SKM-1 (cell line): Measurements from ENCODE around the gene ARHGEF17.

ENCODE experiments used
- DNase-seq: peaks from one replicate; lab custom pipeline; 2025; ENCODE audit not compliant: unreplicated experiment; lab: John Stamatoyannopoulos, UW

The ARHGEF17 gene

DNA sequence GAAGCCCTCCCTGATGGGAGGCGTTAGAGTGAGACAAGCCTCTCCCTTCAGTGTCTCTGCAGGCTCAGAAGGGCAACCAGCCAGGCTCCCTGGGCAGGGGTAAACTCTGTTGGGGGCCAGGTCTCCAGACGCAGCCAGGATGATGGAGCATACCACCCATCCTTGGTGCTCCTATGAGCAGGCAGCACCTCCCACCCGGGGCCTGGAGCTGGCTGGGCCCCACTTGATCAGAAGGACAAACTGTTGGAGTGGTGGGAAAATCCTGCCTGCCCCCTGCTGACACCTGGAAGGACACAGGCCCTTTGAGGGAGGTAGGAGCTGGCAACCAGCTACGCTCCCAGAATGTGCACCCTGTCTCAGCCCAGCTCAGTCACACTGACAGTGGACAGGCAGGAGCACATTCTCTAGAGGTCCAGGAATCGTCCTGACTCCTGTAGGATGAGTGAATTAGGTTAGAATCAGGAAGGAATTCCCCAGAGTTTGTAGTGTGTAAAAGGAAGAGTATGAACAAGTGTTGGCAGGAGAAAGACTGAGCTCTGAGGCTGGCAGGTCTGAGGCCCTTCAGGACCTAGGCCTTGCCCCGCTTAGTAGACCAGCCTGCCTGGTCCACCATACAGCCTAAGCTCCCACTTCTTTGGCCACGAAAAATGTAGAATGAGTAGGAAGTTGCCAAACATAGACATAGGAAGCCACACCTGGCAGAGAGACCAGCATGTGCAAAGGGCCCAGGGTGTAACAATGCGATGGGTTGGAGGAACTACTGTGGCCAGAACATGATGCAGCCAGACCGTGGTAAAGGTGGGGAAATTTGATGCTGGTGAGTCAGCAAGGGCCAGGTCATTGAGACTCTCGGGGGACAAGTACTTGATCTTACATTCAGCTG is 19.1 kb downstream of the ARHGEF17 start:
- no peak for DNase-seq

GRCh38 chr11:73327812-73328364 is 19.8 kb downstream of the ARHGEF17 start:
- DNase-seq, result no peak

- DNase-seq, result no peak
Observed at GRCh38 chr11:73330569-73331093, 22.6 kb downstream of the ARHGEF17 start.

DNA sequence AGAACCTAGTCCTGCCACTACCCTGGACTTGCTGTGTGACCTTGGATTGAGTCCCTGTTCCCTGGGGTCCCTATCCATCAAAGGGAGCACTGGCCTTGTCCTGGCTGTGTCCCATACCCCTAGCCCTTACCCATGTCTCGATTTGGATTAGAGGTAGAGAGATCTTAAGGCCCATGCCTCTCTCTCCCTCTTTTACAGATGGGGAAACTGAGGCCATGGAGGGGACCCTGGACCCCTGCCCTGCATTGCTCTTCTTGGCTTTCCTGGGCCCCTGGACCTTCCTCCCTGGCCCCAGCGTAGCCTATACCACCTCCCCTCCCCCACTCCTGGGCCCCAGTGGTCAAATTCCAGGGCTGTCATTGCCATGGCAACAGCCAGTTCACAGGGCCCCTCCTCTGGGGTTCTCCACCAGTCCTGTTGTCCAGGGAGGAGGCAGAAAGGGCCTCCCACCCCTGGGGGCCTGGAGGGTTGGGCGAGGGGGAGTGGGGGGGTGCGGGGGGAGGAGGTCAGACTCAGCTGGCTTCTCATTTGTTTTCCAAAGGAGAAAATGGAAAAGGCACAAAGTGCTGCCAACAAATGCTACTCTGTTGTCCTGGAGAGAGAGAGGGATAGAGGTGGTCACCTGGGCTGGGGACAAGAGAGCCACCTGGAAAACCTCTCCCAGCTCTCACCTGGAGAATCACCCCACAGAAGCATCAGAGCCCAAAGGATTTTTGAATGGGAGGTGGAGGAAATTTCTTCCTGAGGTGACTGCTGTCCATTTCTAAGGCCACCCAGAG is 23.3 kb downstream of the ARHGEF17 start:
- no peak for DNase-seq

DNA sequence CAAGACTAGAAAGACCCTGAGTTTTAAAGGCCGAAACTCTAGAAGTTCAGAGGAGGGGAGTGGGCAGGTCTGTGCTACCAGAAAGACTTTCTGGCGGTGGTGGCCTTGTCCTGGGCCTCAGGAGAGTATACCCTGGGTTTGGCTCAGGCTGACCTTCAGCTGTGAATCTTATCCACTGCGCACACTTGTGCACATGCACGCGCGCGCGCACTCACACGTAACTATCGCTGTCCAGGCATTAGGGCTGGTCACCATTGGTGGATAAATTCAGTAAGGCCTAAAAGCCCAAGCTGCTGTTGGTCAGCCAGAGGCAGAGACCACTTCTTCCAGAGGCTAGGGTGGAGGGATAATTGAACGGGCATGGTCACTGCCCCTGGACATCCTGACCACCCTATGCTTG is 25.1 kb downstream of the ARHGEF17 start:
- no peak for DNase-seq

DNA sequence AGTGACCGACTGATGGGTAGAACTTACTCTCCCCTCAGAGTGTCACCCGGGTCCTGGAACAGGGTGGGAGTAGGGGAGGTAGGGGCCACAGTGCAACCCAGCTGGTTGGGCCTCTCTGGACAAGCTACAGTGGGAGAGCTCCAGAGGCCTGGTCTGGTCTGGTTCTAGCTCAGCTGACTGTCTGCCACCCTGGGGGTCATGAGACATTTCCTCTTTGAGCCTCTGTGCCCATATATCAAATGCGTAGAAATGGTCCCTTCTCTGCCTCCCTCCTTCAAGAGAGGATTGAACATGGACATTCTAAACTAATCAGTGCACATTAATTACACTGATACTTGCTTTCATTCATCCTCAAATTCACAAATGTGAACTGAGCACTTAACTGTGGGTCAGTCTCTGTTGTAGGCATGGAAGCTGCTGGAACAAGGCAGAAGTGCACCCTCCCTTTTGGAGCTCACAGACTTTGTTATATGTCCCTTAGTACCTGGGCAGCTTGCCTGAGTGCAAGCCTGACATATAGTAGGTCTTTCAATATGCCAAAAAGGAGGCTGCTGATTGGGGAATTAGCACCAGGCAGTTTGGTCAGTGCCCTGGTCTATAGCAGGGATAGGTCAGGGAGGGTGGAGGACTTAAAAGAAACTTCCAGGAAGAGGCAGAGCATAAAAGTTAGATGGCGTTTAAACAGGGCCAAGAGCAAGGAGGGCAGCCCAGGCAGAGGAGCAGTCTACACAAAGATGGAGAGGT is 25.7 kb downstream of the ARHGEF17 start:
- no peak for DNase-seq

DNA sequence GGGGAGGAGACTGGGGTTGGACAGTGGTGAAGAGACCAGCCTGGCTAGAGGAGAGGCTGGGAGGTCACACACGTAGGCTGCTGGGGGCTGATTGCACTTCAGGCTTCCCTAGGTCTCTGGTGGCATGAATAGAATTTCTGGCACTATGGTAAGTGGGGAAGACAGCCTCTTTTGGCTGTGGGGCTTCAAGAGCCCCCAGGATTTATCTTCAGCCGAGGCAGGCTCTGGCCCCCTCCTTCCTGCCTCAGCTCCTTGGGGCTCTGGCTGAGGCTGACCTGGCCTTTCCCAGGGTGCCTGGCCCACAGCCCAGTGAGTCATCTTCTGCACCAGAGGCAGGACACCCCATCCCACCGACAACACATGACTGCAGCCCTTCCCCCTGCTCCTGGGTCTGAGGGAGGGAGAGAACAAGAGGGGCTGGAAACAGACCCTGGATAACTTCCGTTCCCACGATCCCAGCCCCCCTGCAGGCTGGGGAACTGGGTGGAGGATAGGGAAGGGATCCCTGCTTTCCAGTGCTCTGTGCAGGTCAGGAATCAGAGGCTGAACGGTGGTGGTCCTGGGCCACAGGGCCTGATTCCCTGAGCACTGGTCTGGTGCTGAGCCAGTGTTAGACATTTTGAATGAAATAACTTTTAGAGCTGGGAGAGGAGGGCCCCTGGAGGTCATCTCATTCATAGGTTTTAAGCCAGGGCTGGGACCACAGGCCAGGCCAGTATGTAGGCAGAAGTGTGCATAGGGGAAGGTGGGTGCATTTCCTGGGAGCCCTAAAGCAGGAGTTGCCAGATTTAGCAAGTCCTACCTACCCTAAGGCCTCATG is 26.5 kb downstream of the ARHGEF17 start:
- no peak for DNase-seq

- peak; percentile 34 for DNase-seq
Observed at GRCh38 chr11:73335204-73335923, 27.3 kb downstream of the ARHGEF17 start.

- no peak for DNase-seq
Observed at GRCh38 chr11:73337846-73338245, 29.8 kb downstream of the ARHGEF17 start.

GRCh38 chr11:73338279-73338678 is 30.2 kb downstream of the ARHGEF17 start:
- no peak for DNase-seq

GRCh38 chr11:73340164-73340563 is 32.1 kb downstream of the ARHGEF17 start:
- no peak for DNase-seq

GRCh38 chr11:73342633-73343032 is 34.6 kb downstream of the ARHGEF17 start:
- no peak for DNase-seq

- no peak for DNase-seq
Observed at GRCh38 chr11:73343076-73343873, 35.2 kb downstream of the ARHGEF17 start.

DNA sequence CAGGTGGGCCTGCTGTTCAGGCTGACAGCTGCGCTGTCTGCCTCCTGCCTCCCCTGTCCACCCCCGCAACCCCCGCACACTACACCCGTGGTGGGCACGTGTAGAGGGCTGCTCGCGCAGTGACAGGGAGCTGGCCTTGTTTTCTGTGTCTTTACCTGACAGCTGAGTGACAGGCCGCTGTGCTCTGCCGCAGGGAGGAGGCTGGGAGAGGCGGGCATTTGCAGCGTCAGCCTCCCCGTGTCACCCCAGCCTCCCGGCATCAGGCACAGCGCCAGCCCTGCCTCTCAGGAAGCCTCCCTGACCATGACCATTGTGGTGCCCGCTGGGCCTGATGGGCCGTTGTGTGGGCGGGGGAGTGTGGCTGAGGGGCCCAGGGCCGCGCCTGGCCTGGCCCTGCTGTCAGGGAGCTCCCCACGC is 36.1 kb downstream of the ARHGEF17 start:
- DNase-seq, result no peak

DNA sequence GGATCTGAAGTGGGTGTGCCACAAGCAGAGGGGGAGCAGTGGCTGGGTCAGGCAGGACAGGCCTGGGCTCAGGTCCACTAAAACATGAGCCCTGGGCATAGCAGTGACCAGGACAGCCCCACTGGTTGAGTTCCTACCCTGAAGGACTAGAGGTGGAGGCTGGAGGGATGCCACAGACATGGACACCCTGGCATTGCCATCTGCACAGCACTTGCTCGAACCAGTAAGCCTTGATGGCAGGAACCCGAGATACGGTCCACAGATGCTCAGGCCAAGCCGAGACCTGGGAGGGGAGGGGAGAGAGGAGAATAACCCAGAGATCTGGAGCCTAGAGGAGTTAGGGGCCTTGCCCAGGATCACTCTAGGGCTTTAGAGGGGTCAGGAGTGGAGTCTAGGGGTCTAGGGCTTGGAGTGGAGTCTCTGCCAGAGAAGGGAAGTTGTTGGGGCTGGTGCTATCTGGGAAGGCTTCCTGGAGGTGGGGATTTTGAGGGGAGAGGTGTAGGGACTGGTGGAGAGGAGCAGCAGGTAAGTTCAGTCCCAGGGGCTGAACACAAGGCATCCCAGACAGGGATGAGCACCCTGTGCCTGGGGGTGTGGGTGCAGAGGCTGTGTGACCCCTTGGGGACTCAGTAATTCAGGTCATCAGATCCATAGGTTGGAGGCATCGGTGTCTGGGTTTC is 37.5 kb downstream of the ARHGEF17 start:
- DNase-seq, result no peak

DNA sequence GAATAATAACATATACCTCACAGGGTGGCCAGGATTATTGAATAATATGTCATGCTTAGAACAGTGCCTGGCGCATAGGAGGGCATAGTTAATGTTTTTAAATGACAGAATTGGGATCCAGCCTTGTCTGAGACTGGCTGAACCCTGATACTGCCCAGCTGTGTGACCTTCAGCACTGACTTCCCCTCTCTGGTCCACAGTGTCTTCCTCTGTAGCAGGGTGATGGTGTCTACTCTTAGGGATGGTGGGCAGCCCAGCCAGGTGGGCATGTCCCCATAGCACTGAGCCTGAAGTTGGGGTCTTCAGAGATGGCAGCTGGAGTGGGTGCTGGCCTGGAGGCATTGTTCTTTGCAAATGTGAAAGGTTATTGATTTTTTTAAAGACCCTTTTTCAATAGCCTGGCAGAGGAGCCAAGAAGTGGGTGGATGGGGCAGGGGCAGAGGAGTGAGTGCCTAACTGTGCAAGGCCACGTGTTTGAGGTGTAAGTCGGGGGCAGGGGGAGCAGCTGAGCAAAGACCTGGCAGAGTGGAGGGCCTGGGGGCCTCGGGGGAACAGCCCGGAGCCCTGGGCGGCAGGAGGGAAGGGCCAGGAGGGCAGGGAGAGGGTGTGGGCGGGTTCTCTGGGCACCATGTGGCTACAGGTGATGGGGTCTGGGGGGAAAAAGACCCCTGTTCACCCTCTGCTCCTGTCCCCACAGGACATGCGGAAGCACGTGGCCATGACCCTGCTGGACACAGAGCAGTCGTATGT is 38.3 kb downstream of the ARHGEF17 start:
- no peak for DNase-seq

DNA sequence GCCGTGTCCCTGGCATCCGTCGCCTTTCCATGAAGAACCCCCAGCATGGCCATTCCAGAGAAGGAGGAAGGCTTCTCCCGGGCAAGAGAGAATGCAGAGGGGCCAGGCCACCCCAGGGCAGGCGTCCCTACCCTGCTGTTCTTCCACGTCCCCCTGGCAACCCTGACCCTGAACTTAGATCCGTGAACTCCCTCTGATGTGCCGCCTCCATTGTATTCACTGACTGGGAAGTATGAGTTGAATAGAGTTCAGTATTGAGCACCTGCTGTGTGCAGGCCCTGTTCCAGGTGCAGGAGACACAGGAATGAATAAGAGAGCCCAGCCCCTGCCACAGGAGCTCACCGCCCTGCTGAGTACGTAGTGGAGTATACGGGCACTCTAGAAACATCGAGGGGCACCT is 39.0 kb downstream of the ARHGEF17 start:
- DNase-seq, result no peak
